DOHH2 (cell line): ENCODE data around the gene SNX1.

ENCODE experiments used
- H3F3A ChIP-seq: fragments of 200-600 bp; sonication (generic), shearing (Covaris generic); 2 replicates; pipeline ENCODE4 v1.6.0; 2016; ENCODE audit warnings: antibody characterized with exemption, mild to moderate bottlenecking; ENCODE audit not compliant: control insufficient read depth, insufficient read depth
- H3K27ac ChIP-seq: fragments of 200-600 bp; sonication (generic); 2 replicates; pipeline ENCODE4 v1.5.1; 2014; ENCODE audit warnings: low read depth, mild to moderate bottlenecking, low read length, moderate library complexity
- H3K27me3 ChIP-seq: fragments of 200-600 bp; sonication (generic); 2 replicates; pipeline ENCODE4 v1.6.1; 2014; ENCODE audit warnings: mild to moderate bottlenecking, low read length, mixed read lengths; ENCODE audit not compliant: control insufficient read depth
- H3K36me3 ChIP-seq: fragments of 200-600 bp; sonication (generic); 2 replicates; pipeline ENCODE4 v1.6.1; 2014; ENCODE audit warnings: mild to moderate bottlenecking, low read length, moderate library complexity, mixed read lengths; ENCODE audit not compliant: control insufficient read depth
- H3K4me1 ChIP-seq: fragments of 200-600 bp; sonication (generic); 2 replicates; pipeline ENCODE4 v1.6.1; 2014; ENCODE audit warnings: mild to moderate bottlenecking, low read length, mixed read lengths; ENCODE audit not compliant: control insufficient read depth
- H3K4me2 ChIP-seq: fragments of 200-600 bp; sonication (generic); 2 replicates; pipeline ENCODE4 v1.6.0; 2014; ENCODE audit warnings: mild to moderate bottlenecking, low read length, moderate library complexity
- H3K4me3 ChIP-seq: fragments of 200-600 bp; sonication (generic); 2 replicates; pipeline ENCODE4 v1.5.1; 2014; ENCODE audit warnings: mild to moderate bottlenecking, low read length, mixed read lengths
- H3K79me2 ChIP-seq: fragments of 200-600 bp; sonication (generic); 2 replicates; pipeline ENCODE4 v1.6.1; 2014; ENCODE audit warnings: mild to moderate bottlenecking, low read length, mixed read lengths; ENCODE audit not compliant: control insufficient read depth
- H3K9me2 ChIP-seq: fragments of 200-600 bp; sonication (generic); replicated peaks from 2 replicates; pipeline ENCODE4 v1.6.1; 2014; ENCODE audit warnings: mild to moderate bottlenecking, low read length, mixed read lengths; ENCODE audit not compliant: control insufficient read depth
- H3K9me3 ChIP-seq: fragments of 200-600 bp; sonication (generic); 2 replicates; pipeline ENCODE4 v1.6.1; 2014; ENCODE audit warnings: antibody characterized with exemption, low read length, mixed read lengths; ENCODE audit not compliant: control insufficient read depth, insufficient read depth
- H4K20me1 ChIP-seq: fragments of 200-600 bp; sonication (generic); 2 replicates; pipeline ENCODE4 v1.6.0; 2014; ENCODE audit warnings: low read depth, mild to moderate bottlenecking, antibody characterized with exemption, low read length, moderate library complexity; ENCODE audit not compliant: control insufficient read depth, insufficient read depth
- CTCF ChIP-seq: fragments of 200-600 bp; sonication (generic); IDR thresholded peaks from one replicate; pipeline ENCODE4 v1.5.1; 2014; ENCODE audit warnings: antibody characterized with exemption, mild to moderate bottlenecking, low read depth, low read length; ENCODE audit not compliant: poor library complexity, severe bottlenecking
- EZH2phosphoT487 ChIP-seq: fragments of 200-600 bp; sonication (generic); IDR thresholded peaks from 2 replicates; pipeline ENCODE4 v1.6.1; 2017; ENCODE audit warnings: borderline replicate concordance, mild to moderate bottlenecking, antibody characterized with exemption, low read length, moderate library complexity, mixed read lengths

The SNX1 gene

GRCh38 chr15:64146885-64147681, 51.3 kb downstream of the SNX1 start:
- H3K9me2 ChIP-seq: no peaks in the 10 kb centered on the region
- no peaks in the 10 kb centered on the region for H4K20me1 ChIP-seq
- no peaks in the 10 kb centered on the region for H3K27me3 ChIP-seq
- peaks cover 55% of the 10 kb centered on the region for H3K4me1 ChIP-seq
- no peak overlapping the region for H3K4me2 ChIP-seq
- H3K9me3 ChIP-seq: no peaks in the 10 kb centered on the region
- H3K36me3 ChIP-seq: 0 out of 2 replicates have a peak, but pooled peaks cover 8% of the 10 kb centered on the region
- H3F3A ChIP-seq: peaks cover 14% of the 10 kb centered on the region; the same call in 1 of the 2 replicates
- peaks cover 4% of the 10 kb centered on the region for H3K79me2 ChIP-seq
- no peak for TF ChIP-seq CTCF
- H3K27ac ChIP-seq: no peak overlapping the region
- no peak overlapping the region for H3K4me3 ChIP-seq

- H3K27me3 ChIP-seq: no peaks in the 10 kb centered on the region
Observed at GRCh38 chr15:64148168-64148567, 52.4 kb downstream of the SNX1 start.

GRCh38 chr15:64148581-64148980, 52.8 kb downstream of the SNX1 start:
- Histone ChIP-seq H4K20me1 (no peaks in the 10 kb centered on the region), H3K79me2 (peaks cover 15% of the 10 kb centered on the region), H3K9me2 (no peaks in the 10 kb centered on the region), H3K4me1 (peaks cover 63% of the 10 kb centered on the region), H3K4me2 (no peak overlapping the region), H3K4me3 (no peak overlapping the region), H3K27ac (no peak overlapping the region), H3K9me3 (no peaks in the 10 kb centered on the region), H3F3A (peaks cover 21% of the 10 kb centered on the region; the same call in 1 of the 2 replicates), H3K36me3 (peaks cover 10% of the 10 kb centered on the region; the same call in 1 of the 2 replicates), H3K27me3 (no peaks in the 10 kb centered on the region)
- TF ChIP-seq CTCF: no peak
- TF ChIP-seq EZH2phosphoT487: no peak

More at GRCh38 chr15:64148168-64148567, 52.4 kb downstream of the SNX1 start:
- TF ChIP-seq CTCF (no peak), EZH2phosphoT487 (no peak)
- Histone ChIP-seq H3F3A (peaks cover 21% of the 10 kb centered on the region; the same call in 1 of the 2 replicates), H3K9me3 (no peaks in the 10 kb centered on the region), H3K79me2 (peaks cover 15% of the 10 kb centered on the region), H3K4me1 (peaks cover 63% of the 10 kb centered on the region), H3K9me2 (no peaks in the 10 kb centered on the region), H3K4me2 (no peak overlapping the region), H4K20me1 (no peaks in the 10 kb centered on the region), H3K27ac (no peak overlapping the region), H3K36me3 (peaks cover 12% of the 10 kb centered on the region; the same call in 1 of the 2 replicates), H3K4me3 (no peak overlapping the region)
